PC-9 (cell line): Measurements from ENCODE around the gene CTR9. TPM values are rescaled to one million over a fixed set of nuclear protein-coding genes. Genes with fewer than 3 reads are reported as not detected.
A peak's percentile ranks its signal among the peaks of the same experiment; 100 is the strongest.

ENCODE experiments used
- BruUV-seq: library from RNA; stranded (reverse); fragments of 400-500 nt; replicated peaks from 2 replicates; lab custom pipeline; 2021; lab: Mats Ljungman, UMichigan
- CTCF ChIA-PET: fragments of 300-600 bp; sonication (Branson Sonifier 250); formaldehyde crosslinking; loops from one replicate; lab custom pipeline; 2022; ENCODE audit warnings: antibody characterized with exemption; lab: Charles Lee
- POLR2A ChIA-PET: fragments of 300-600 bp; sonication (Branson Sonifier 250); formaldehyde crosslinking; loops from one replicate; lab custom pipeline; 2022; ENCODE audit warnings: antibody characterized with exemption; ENCODE audit not compliant: unreplicated experiment; lab: Charles Lee
- DNase-seq, 2 experiments: peaks; one replicate each; pipeline versions ENCODE4 v3.0.0 to v3.0.0-alpha.2; 2015 to 2022; ENCODE audit warnings: mixed read lengths in 1 of 2
- H2AFZ ChIP-seq: fragments of 200-600 bp; sonication (generic); 2 replicates; pipeline ENCODE4 v1.8.1; 2017; ENCODE audit warnings: antibody characterized with exemption
- H3F3A ChIP-seq: fragments of 200-600 bp; sonication (generic); 2 replicates; pipeline ENCODE4 v1.8.1; 2017; ENCODE audit warnings: antibody characterized with exemption, mild to moderate bottlenecking, low read depth; ENCODE audit not compliant: insufficient read depth
- H3K27ac ChIP-seq: fragments of 200-600 bp; sonication (generic); 2 replicates; pipeline ENCODE4 v1.6.1; 2016; ENCODE audit warnings: mixed run types
- H3K27me3 ChIP-seq: fragments of 200-600 bp; sonication (generic); 2 replicates; pipeline ENCODE4 v1.6.1; 2016; ENCODE audit warnings: low read depth, mixed run types; ENCODE audit not compliant: insufficient read depth
- H3K36me3 ChIP-seq: fragments of 200-600 bp; sonication (generic); 2 replicates; pipeline ENCODE4 v1.6.1; 2016; ENCODE audit warnings: low read depth, mixed run types
- H3K4me1 ChIP-seq: fragments of 200-600 bp; sonication (generic); replicated peaks from 2 replicates; pipeline ENCODE4 v1.6.1; 2016; ENCODE audit warnings: mixed run types; ENCODE audit not compliant: insufficient read depth
- H3K4me2 ChIP-seq: fragments of 200-600 bp; sonication (generic); 2 replicates; pipeline ENCODE4 v1.6.1; 2017; ENCODE audit warnings: mixed run types
- H3K4me3 ChIP-seq: fragments of 200-600 bp; sonication (generic); 2 replicates; pipeline ENCODE4 v1.6.1; 2016; ENCODE audit warnings: mixed run types
- H3K79me2 ChIP-seq: fragments of 200-600 bp; sonication (generic); 2 replicates; pipeline ENCODE4 v1.6.1; 2017; ENCODE audit warnings: low read depth, mixed run types
- H3K9me2 ChIP-seq: fragments of 200-600 bp; sonication (generic); 2 replicates; pipeline ENCODE4 v1.8.1; 2017; ENCODE audit warnings: mild to moderate bottlenecking; ENCODE audit not compliant: insufficient read depth
- H3K9me3 ChIP-seq: fragments of 200-600 bp; sonication (generic); 2 replicates; pipeline ENCODE4 v1.8.1; 2016; ENCODE audit warnings: low read depth; ENCODE audit not compliant: insufficient read depth
- H4K20me1 ChIP-seq: fragments of 200-600 bp; sonication (generic); 2 replicates; pipeline ENCODE4 v1.8.1; 2017; ENCODE audit not compliant: insufficient read depth
- EZH2 ChIP-seq: fragments of 200-600 bp; sonication (generic); IDR thresholded peaks from 2 replicates; pipeline ENCODE4 v1.8.0; 2017; ENCODE audit warnings: antibody characterized with exemption, low read depth
- intact Hi-C: fragments of 100-400 bp; cut with micrococcal nuclease; formaldehyde crosslinking; loops from one replicate; pipeline ENCODE4 v1.10.0; 2022; ENCODE audit not compliant: unreplicated experiment
- total RNA-seq: library from RNA; stranded (reverse); gene quantifications from 2 replicates; pipeline ENCODE4 v1.2.3, GENCODE V29; 2021
- TF ChIP-seq, protein P1 (sequence below): fragments of 200-600 bp; sonication (generic); conservative IDR thresholded peaks from 2 replicates; pipeline ENCODE4 v1.6.1; 2017; ENCODE audit warnings: mixed run types, antibody characterized with exemption, mild to moderate bottlenecking, moderate library complexity

The CTR9 gene
- total RNA-seq, 1 experiment from 2014 or later = 19.7 TPM

DNA sequence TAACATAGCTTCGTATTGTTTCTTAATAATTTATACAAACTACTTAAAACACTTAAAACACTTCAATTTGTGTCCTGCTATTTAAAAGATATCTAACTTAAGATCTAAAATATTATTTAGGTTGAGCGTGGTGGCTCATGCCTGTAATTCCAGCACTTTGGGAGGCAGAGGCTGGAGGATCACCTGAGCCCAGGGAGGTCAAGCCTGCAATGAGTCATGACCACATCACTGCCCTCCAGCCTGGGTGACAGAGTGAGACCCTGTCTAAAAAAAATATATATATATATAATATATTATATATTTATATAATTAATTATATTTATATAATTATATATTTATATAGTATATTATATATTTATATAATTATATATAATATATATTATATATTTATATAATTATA, 4.2 kb upstream of the CTR9 start:
- intact Hi-C loops = no loop called here
- Histone ChIP-seq H3K27ac (no peak overlapping the region), H3K9me2 (no peaks in the 10 kb centered on the region), H3K79me2 (peaks cover 7% of the 10 kb centered on the region; the same call in 1 of the 2 replicates), H2AFZ (no peak overlapping the region), H3K36me3 (no peaks in the 10 kb centered on the region), H4K20me1 (no peaks in the 10 kb centered on the region), H3F3A (peaks cover 6% of the 10 kb centered on the region), H3K4me1 (peaks cover 22% of the 10 kb centered on the region), H3K27me3 (no peaks in the 10 kb centered on the region), H3K4me2 (no peak overlapping the region), H3K9me3 (no peaks in the 10 kb centered on the region), H3K4me3 (no peak overlapping the region)
- TF ChIP-seq EZH2 = no peak
- TF ChIP-seq, protein P1, sequence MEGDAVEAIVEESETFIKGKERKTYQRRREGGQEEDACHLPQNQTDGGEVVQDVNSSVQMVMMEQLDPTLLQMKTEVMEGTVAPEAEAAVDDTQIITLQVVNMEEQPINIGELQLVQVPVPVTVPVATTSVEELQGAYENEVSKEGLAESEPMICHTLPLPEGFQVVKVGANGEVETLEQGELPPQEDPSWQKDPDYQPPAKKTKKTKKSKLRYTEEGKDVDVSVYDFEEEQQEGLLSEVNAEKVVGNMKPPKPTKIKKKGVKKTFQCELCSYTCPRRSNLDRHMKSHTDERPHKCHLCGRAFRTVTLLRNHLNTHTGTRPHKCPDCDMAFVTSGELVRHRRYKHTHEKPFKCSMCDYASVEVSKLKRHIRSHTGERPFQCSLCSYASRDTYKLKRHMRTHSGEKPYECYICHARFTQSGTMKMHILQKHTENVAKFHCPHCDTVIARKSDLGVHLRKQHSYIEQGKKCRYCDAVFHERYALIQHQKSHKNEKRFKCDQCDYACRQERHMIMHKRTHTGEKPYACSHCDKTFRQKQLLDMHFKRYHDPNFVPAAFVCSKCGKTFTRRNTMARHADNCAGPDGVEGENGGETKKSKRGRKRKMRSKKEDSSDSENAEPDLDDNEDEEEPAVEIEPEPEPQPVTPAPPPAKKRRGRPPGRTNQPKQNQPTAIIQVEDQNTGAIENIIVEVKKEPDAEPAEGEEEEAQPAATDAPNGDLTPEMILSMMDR = no peak
- no TSS peak for BruUV-seq
- POLR2A ChIA-PET = no interaction called here
- DNase-seq = no peak
- CTCF ChIA-PET = no interaction called here

DNA sequence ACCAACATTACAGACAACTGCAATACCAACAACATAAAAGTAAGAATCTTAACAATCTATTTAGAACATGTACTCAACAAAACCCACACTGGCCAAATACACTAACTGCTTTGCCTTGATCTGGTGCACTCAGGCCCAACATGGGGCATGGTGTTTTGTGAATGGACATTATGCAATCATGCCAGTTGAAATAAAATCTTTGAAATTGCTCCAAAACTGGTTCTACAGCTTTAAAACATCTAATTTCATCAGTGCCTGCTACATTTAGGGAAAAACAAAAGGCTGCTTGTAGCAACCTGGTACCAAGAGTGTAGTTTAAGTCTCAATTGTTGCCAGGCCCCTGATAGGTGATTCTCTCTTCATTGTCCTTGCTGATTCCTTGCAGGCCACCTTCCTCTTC, 3.3 kb upstream of the CTR9 start:
- DNase-seq = peak in 1 of 2 experiments; percentile 47
- Histone ChIP-seq H3K27me3 (no peaks in the 10 kb centered on the region), H3F3A (peaks cover 6% of the 10 kb centered on the region), H3K9me3 (no peaks in the 10 kb centered on the region), H2AFZ (no peak overlapping the region), H3K79me2 (peaks cover 15% of the 10 kb centered on the region), H3K27ac (0 out of 2 replicates have a peak overlapping the region, but pooled peaks have one; percentile 9), H4K20me1 (no peaks in the 10 kb centered on the region), H3K9me2 (no peaks in the 10 kb centered on the region), H3K36me3 (no peaks in the 10 kb centered on the region), H3K4me1 (peaks cover 23% of the 10 kb centered on the region), H3K4me3 (no peak overlapping the region), H3K4me2 (0 out of 2 replicates have a peak overlapping the region, but pooled peaks have one; percentile 7)
- ChIA-PET POLR2A (interaction anchor here (0.7 kb wide), 1 partner anchor 11 kb away, joined by 4 read pairs; no protein-coding TSS in a partner anchor), CTCF (no interaction called here)
- BruUV-seq = no TSS peak
- TF ChIP-seq, protein P1 = no peak
- TF ChIP-seq EZH2 = no peak
- intact Hi-C loops = no loop called here

DNA sequence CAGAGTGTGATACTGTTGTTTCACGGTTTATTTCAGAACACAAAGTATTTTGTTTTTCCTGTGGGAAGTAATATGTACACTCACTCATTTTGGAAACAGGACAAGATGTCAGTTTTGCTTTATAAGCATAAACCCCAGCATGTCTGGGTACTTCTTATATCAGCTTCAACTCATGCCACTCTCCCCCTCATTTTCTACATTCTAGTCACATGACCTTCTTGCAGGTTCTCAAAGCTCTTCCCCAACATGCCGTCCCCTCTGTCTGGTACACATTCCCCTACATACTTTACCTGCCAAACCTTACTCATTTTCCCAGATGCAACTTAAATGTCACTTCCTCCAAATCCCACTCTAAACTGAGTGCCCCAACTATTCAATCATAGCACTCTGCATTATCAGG, 1.6 kb upstream of the CTR9 start:
- H3K79me2 ChIP-seq = peaks cover 18% of the 10 kb centered on the region
- no peak overlapping the region for H3K27ac ChIP-seq
- no peaks in the 10 kb centered on the region for H4K20me1 ChIP-seq
- BruUV-seq = no TSS peak
- ChIA-PET POLR2A (no interaction called here), CTCF (no interaction called here)
- intact Hi-C loops = no loop called here
- no peaks in the 10 kb centered on the region for H3K27me3 ChIP-seq
- peaks cover 6% of the 10 kb centered on the region for H3F3A ChIP-seq
- no peak overlapping the region for H3K4me2 ChIP-seq
- TF ChIP-seq, protein P1 = no peak
- no peak for TF ChIP-seq EZH2
- no peaks in the 10 kb centered on the region for H3K9me3 ChIP-seq
- no peaks in the 10 kb centered on the region for H3K9me2 ChIP-seq
- H3K4me1 ChIP-seq = peaks cover 18% of the 10 kb centered on the region
- H3K36me3 ChIP-seq = no peaks in the 10 kb centered on the region
- H2AFZ ChIP-seq = no peak overlapping the region
- DNase-seq = no peak
- no peak overlapping the region for H3K4me3 ChIP-seq
